CD4-positive, alpha-beta T cell (primary cell): ENCODE results near the gene ERC2. TPM values are rescaled to one million over a fixed set of nuclear protein-coding genes. Genes with fewer than 3 reads are reported as not detected.

Experiments used
- ATAC-seq: fragments of 200-7000 bp; cut with Tn5 transposase; one replicate; pipeline ENCODE4 v1.10.0; 2022; ENCODE audit warnings: mild to moderate bottlenecking; ENCODE audit not compliant: poor library complexity
- CTCF ChIA-PET: fragments of 350-600 bp; sonication (Branson Sonifier 250); formaldehyde crosslinking; loops from one replicate; lab custom pipeline; 2021; ENCODE audit warnings: antibody characterized with exemption, inconsistent platforms; lab: Charles Lee
- POLR2A ChIA-PET: fragments of 350-600 bp; sonication (Branson Sonifier 250); formaldehyde crosslinking; loops from one replicate; lab custom pipeline; 2021; ENCODE audit warnings: antibody characterized with exemption, inconsistent platforms; lab: Charles Lee
- DNase-seq, 14 experiments: peaks; one replicate each; pipeline ENCODE4 v3.0.0-alpha.2; 2013 to 2020; ENCODE audit warnings: mixed read lengths in 2 of 14
- H3K27ac ChIP-seq, 2 donors: one replicate each; pipeline versions ENCODE4 v1.5.1 to v1.7.0; 2013; ENCODE audit warnings: low read length in 2 of 2, low read depth in 1 of 2, mild to moderate bottlenecking in 1 of 2
- H3K27me3 ChIP-seq, 2 experiments: 1 replicate in 1 of 2; 2 replicates in 1 of 2; pipeline versions ENCODE4 v1.6.1 to v1.7.0; 2013; ENCODE audit warnings: low read length in 2 of 2, control low read depth in 1 of 2, mild to moderate bottlenecking in 1 of 2, moderate library complexity in 1 of 2; ENCODE audit not compliant: insufficient read depth in 2 of 2, control insufficient read depth in 1 of 2
- H3K36me3 ChIP-seq: one replicate; pipeline ENCODE4 v1.6.1; 2013; ENCODE audit warnings: low read length, control low read depth; ENCODE audit not compliant: insufficient read depth
- H3K4me1 ChIP-seq: one replicate; pipeline ENCODE4 v1.6.1; 2013; ENCODE audit warnings: low read length, control low read depth; ENCODE audit not compliant: insufficient read depth
- H3K4me3 ChIP-seq: one replicate; pipeline ENCODE4 v1.5.1; 2013; ENCODE audit warnings: mild to moderate bottlenecking, low read length, moderate library complexity
- H3K9me3 ChIP-seq, 2 experiments: 1 replicate in 1 of 2; 2 replicates in 1 of 2; pipeline versions ENCODE4 v1.6.1 to v1.7.0; 2013; ENCODE audit warnings: low read length in 2 of 2, mild to moderate bottlenecking in 2 of 2, control low read depth in 1 of 2, moderate library complexity in 1 of 2; ENCODE audit not compliant: control insufficient read depth in 1 of 2, insufficient read depth in 1 of 2
- H3K27ac Mint-ChIP-seq: one replicate; pipeline ENCODE4 v1.8.0; 2020; ENCODE audit warnings: mixed read lengths
- H3K27me3 Mint-ChIP-seq: one replicate; pipeline ENCODE4 v1.8.0; 2021; ENCODE audit warnings: mixed read lengths
- H3K36me3 Mint-ChIP-seq: one replicate; pipeline ENCODE4 v1.8.0; 2021; ENCODE audit warnings: low read depth, mixed read lengths
- H3K4me1 Mint-ChIP-seq: one replicate; pipeline ENCODE4 v1.8.0; 2021; ENCODE audit warnings: low read depth, mixed read lengths
- H3K4me3 Mint-ChIP-seq: one replicate; pipeline ENCODE4 v1.8.0; 2020; ENCODE audit warnings: mild to moderate bottlenecking, mixed read lengths
- H3K9me3 Mint-ChIP-seq: one replicate; pipeline ENCODE4 v1.8.0; 2020; ENCODE audit warnings: mixed read lengths
- intact Hi-C, 2 experiments: fragments of 100-400 bp; cut with DNase I in 1 of 2; cut with micrococcal nuclease in 1 of 2; formaldehyde crosslinking; loops; one replicate each; pipeline versions ENCODE4 v1.15.1 to v1.9.0; 2023 to 2025; cut with DNase I, micrococcal nuclease
- total RNA-seq, 174 experiments: library from RNA in 2 of 174; stranded (reverse) in 2 of 174; gene quantifications; one replicate each; pipeline ENCODE4 v1.2.3 and lab custom pipeline; 2021 to 2026
- TF ChIP-seq, protein P1 (sequence below): fragments of 200-600 bp; IDR thresholded peaks from one replicate; pipeline ENCODE4 v1.8.0; 2022; ENCODE audit warnings: antibody characterized with exemption, mild to moderate bottlenecking

The ERC2 gene
- total RNA-seq, 2 experiments from 2014 or later: not detected

DNA sequence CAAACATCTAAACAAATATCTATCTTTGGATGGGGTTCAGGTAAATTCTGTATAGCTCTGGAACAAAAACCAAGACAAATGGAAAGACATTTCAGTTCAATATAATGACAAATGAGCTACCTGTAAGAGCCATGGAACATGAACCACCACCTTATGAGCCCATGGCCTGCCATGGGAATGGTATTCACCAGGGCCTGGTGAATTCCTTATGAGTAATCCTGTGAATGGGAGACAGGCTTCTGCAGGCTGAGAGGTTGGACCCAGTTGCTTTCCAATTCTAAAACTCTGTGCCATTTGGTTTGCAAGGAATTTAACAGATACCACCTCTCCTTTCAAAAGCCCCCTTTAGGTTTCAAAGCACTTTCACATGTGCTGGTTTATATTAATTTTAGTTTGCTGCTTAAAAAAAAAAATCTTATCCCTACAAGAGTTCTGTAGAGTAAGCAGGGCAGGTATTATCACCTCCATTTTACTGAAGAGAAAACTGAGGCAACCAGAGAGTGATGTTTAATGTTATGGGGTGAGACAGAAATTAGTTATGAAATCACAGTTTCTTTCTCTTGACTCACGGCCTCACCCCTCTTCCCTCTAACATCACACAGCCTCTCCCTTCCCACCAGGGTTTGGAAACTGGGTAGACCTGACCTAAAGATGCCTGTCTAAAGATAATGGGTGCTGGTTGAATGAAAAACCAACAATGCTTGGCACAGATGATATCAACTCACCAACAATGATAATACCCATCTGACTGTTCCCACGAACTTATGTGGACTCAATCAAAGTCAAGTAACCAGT is 583.6 kb downstream of the ERC2 start:
- Mint-ChIP-seq H3K4me3 (no peak overlapping the region), H3K36me3 (no peaks in the 10 kb centered on the region), H3K9me3 (no peaks in the 10 kb centered on the region), H3K4me1 (no peaks in the 10 kb centered on the region), H3K27ac (no peak overlapping the region), H3K27me3 (peaks cover 2% of the 10 kb centered on the region)
- TF ChIP-seq, protein P1, sequence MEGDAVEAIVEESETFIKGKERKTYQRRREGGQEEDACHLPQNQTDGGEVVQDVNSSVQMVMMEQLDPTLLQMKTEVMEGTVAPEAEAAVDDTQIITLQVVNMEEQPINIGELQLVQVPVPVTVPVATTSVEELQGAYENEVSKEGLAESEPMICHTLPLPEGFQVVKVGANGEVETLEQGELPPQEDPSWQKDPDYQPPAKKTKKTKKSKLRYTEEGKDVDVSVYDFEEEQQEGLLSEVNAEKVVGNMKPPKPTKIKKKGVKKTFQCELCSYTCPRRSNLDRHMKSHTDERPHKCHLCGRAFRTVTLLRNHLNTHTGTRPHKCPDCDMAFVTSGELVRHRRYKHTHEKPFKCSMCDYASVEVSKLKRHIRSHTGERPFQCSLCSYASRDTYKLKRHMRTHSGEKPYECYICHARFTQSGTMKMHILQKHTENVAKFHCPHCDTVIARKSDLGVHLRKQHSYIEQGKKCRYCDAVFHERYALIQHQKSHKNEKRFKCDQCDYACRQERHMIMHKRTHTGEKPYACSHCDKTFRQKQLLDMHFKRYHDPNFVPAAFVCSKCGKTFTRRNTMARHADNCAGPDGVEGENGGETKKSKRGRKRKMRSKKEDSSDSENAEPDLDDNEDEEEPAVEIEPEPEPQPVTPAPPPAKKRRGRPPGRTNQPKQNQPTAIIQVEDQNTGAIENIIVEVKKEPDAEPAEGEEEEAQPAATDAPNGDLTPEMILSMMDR: no peak
- H3K9me3 ChIP-seq: no peaks in the 10 kb centered on the region
- no peak overlapping the region for H3K4me3 ChIP-seq
- H3K27me3 ChIP-seq: no peaks in the 10 kb centered on the region
- H3K36me3 ChIP-seq: no peaks in the 10 kb centered on the region
- POLR2A ChIA-PET: no interaction called here
- H3K4me1 ChIP-seq: no peaks in the 10 kb centered on the region
- intact Hi-C loops: no loop called here
- ATAC-seq: no peak
- DNase-seq: no peak
- no peak overlapping the region for H3K27ac ChIP-seq
- CTCF ChIA-PET: no interaction called here

DNA sequence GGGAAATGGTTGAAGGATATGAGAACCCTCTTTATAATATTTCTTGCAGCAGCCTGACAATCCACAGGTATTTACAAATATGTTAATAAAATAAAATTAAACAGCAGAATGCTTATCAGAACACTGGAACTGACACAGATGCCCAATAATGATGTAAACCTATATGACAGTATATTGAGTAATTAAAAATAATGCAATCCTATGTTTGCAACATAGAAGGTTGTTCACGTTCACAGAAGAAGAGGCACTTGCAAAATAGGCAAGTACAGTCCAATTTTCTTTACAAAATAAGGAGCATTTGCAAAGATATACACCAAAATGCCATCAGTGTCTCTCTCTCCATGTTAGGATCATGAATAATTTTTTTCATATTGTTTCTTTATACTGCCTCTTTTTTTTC is 584.2 kb downstream of the ERC2 start:
- ATAC-seq (no peak), DNase-seq (no peak)
- no peaks in the 10 kb centered on the region for H3K4me1 Mint-ChIP-seq
- no peaks in the 10 kb centered on the region for H3K36me3 Mint-ChIP-seq
- intact Hi-C loops: no loop called here
- H3K27me3 Mint-ChIP-seq: peaks cover 7% of the 10 kb centered on the region
- TF ChIP-seq, protein P1: no peak
- no peak overlapping the region for H3K4me3 Mint-ChIP-seq
- POLR2A ChIA-PET: no interaction called here
- Histone ChIP-seq H3K9me3 (no peaks in the 10 kb centered on the region), H3K27me3 (no peaks in the 10 kb centered on the region), H3K27ac (no peak overlapping the region), H3K4me1 (no peaks in the 10 kb centered on the region), H3K36me3 (no peaks in the 10 kb centered on the region), H3K4me3 (no peak overlapping the region)
- no peaks in the 10 kb centered on the region for H3K9me3 Mint-ChIP-seq
- H3K27ac Mint-ChIP-seq: no peak overlapping the region
- CTCF ChIA-PET: no interaction called here

DNA sequence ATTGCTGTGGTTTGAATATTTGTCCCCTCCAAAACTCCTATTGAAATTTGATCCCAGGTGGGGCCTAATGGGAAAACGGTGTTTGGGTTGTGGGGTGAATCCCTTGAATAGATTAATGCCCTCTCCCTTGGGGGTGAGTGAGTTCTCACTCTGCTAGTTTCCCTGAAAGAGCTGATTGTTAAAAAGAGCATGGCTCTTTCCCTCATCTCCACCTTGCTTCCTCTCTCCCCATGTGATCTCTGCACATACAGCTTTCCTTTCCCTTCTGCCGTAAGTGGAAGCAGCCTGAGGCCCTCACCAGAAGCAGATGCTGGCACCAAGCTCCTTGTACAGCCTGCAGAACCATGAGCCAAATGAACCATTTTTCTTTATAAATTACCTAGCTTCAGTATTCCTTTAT is 586.3 kb downstream of the ERC2 start:
- Mint-ChIP-seq H3K4me3 (no peak overlapping the region), H3K4me1 (no peaks in the 10 kb centered on the region), H3K9me3 (no peaks in the 10 kb centered on the region), H3K36me3 (no peaks in the 10 kb centered on the region), H3K27ac (no peak overlapping the region), H3K27me3 (peaks cover 7% of the 10 kb centered on the region)
- DNase-seq: no peak
- Histone ChIP-seq H3K27me3 (no peaks in the 10 kb centered on the region), H3K4me3 (no peak overlapping the region), H3K4me1 (no peaks in the 10 kb centered on the region), H3K36me3 (no peaks in the 10 kb centered on the region), H3K9me3 (no peaks in the 10 kb centered on the region), H3K27ac (no peak overlapping the region)
- TF ChIP-seq, protein P1: no peak
- intact Hi-C loops: no loop called here
- CTCF ChIA-PET: no interaction called here
- no peak for ATAC-seq
- POLR2A ChIA-PET: no interaction called here
